ENCODE measurements around the gene CXCL12. TPM values are rescaled to one million over a fixed set of nuclear protein-coding genes. Genes with fewer than 3 reads are reported as not detected.

The CXCL12 gene
- total RNA-seq, 1 experiment from 2014 or later: 0.82 TPM

DNA sequence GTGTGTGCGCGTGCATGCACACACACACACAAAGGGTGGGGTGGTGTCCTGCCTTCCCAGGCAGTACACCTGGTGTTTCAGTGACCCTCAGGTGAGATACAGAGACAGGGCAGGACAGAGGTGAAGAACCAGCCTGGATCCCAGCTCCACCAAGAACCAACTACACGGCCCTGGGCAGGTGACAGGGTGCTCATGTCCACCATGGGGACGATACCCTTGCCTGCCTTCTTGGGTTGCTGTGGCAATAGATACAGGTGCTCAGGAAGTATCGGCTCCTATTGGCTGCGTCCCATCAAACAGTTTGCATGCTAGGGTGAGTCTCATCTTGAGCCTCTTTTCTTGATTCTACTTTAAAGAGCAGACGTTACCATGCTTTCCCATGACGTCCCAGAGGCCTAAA, 33.7 kb upstream of the CXCL12 start:
- no peaks in the 10 kb centered on the region for H3K4me1 ChIP-seq (ENCODE audit: control insufficient read depth, insufficient read depth, low read length)
- H3K27ac ChIP-seq (ENCODE audit: low read length): no peak overlapping the region
- ChIA-PET CTCF (no interaction called here), POLR2A (no interaction called here)
- no peaks in the 10 kb centered on the region for H3K9me3 ChIP-seq (ENCODE audit: control insufficient read depth, insufficient read depth, low read depth, low read length)
- in situ Hi-C loops (cut with HindIII; ENCODE audit: low pct_unique_long_range_greater_than_20kb, low sequenced_read_pairs) (no loop called here), intact Hi-C loops (cut with micrococcal nuclease; ENCODE audit: unreplicated experiment) (no loop called here)
- H3K36me3 ChIP-seq (ENCODE audit: control insufficient read depth, insufficient read depth, low read length): no peaks in the 10 kb centered on the region
- no peak for DNase-seq (ENCODE audit: low read depth, low spot score)
- H3K4me3 ChIP-seq (ENCODE audit: low read depth in 2 of 2, low read length in 2 of 2): no peak overlapping the region
- ATAC-seq: no peak
- TF ChIP-seq, protein P1, sequence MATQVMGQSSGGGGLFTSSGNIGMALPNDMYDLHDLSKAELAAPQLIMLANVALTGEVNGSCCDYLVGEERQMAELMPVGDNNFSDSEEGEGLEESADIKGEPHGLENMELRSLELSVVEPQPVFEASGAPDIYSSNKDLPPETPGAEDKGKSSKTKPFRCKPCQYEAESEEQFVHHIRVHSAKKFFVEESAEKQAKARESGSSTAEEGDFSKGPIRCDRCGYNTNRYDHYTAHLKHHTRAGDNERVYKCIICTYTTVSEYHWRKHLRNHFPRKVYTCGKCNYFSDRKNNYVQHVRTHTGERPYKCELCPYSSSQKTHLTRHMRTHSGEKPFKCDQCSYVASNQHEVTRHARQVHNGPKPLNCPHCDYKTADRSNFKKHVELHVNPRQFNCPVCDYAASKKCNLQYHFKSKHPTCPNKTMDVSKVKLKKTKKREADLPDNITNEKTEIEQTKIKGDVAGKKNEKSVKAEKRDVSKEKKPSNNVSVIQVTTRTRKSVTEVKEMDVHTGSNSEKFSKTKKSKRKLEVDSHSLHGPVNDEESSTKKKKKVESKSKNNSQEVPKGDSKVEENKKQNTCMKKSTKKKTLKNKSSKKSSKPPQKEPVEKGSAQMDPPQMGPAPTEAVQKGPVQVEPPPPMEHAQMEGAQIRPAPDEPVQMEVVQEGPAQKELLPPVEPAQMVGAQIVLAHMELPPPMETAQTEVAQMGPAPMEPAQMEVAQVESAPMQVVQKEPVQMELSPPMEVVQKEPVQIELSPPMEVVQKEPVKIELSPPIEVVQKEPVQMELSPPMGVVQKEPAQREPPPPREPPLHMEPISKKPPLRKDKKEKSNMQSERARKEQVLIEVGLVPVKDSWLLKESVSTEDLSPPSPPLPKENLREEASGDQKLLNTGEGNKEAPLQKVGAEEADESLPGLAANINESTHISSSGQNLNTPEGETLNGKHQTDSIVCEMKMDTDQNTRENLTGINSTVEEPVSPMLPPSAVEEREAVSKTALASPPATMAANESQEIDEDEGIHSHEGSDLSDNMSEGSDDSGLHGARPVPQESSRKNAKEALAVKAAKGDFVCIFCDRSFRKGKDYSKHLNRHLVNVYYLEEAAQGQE (IDR thresholded peaks at IDR 0.05; ENCODE audit: insufficient read depth in 1 of 2, low read depth in 2 of 2, low read length in 1 of 2): no peak
- TF ChIP-seq, protein P2, sequence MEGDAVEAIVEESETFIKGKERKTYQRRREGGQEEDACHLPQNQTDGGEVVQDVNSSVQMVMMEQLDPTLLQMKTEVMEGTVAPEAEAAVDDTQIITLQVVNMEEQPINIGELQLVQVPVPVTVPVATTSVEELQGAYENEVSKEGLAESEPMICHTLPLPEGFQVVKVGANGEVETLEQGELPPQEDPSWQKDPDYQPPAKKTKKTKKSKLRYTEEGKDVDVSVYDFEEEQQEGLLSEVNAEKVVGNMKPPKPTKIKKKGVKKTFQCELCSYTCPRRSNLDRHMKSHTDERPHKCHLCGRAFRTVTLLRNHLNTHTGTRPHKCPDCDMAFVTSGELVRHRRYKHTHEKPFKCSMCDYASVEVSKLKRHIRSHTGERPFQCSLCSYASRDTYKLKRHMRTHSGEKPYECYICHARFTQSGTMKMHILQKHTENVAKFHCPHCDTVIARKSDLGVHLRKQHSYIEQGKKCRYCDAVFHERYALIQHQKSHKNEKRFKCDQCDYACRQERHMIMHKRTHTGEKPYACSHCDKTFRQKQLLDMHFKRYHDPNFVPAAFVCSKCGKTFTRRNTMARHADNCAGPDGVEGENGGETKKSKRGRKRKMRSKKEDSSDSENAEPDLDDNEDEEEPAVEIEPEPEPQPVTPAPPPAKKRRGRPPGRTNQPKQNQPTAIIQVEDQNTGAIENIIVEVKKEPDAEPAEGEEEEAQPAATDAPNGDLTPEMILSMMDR (IDR thresholded peaks at IDR 0.05): no peak
- no peak for TF ChIP-seq SIN3A (IDR thresholded peaks at IDR 0.05; ENCODE audit: borderline replicate concordance, insufficient read depth, low read depth, low read length)
- TF ChIP-seq TCF7L2 (IDR thresholded peaks at IDR 0.05; ENCODE audit: low read depth, low read length): no peak
- no peak for TF ChIP-seq POLR2AphosphoS5 (IDR thresholded peaks at IDR 0.05; ENCODE audit: low read depth, low read length)
- H3K27me3 ChIP-seq (ENCODE audit: control insufficient read depth, insufficient read depth, low read length): no peaks in the 10 kb centered on the region; the same call in 1 of the 2 replicates
- no TSS peak for BruUV-seq (replicated peaks)

DNA sequence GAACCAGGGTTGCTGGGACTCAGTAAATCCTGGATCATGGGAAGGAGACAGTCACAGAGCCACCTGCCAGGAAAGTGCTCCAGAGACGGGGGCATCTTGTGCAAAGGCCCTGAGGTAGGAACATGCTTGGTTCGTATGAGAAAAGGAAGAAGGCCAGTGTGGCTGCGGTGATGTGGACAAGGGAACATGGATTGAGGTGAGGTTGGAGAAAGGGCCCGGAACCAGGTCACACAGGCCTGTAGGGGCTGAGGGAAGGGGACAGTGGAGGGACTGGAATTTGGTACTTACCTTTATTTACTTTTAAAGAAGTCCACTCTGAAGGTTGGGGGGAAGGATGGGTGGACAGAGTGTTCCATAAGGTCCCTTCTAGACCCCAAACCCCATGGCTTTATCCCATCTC, 32.9 kb upstream of the CXCL12 start:
- CTCF ChIA-PET: no interaction called here
- no TSS peak for BruUV-seq (replicated peaks)

More for the DNA sequence above, 32.9 kb upstream of the CXCL12 start:
- Histone ChIP-seq H3K4me1 (ENCODE audit: control insufficient read depth, insufficient read depth, low read length) (no peaks in the 10 kb centered on the region), H3K9me3 (ENCODE audit: control insufficient read depth, insufficient read depth, low read depth, low read length) (no peaks in the 10 kb centered on the region), H3K36me3 (ENCODE audit: control insufficient read depth, insufficient read depth, low read length) (no peaks in the 10 kb centered on the region), H3K4me3 (ENCODE audit: low read depth in 2 of 2, low read length in 2 of 2) (no peak overlapping the region), H3K27ac (ENCODE audit: low read length) (no peak overlapping the region), H3K27me3 (ENCODE audit: control insufficient read depth, insufficient read depth, low read length) (no peaks in the 10 kb centered on the region; the same call in 1 of the 2 replicates)
- DNase-seq (ENCODE audit: low read depth, low spot score) (no peak), ATAC-seq (no peak)
- TF ChIP-seq SIN3A (IDR thresholded peaks at IDR 0.05; ENCODE audit: borderline replicate concordance, insufficient read depth, low read depth, low read length) (no peak), TCF7L2 (IDR thresholded peaks at IDR 0.05; ENCODE audit: low read depth, low read length) (no peak)
- TF ChIP-seq, protein P1 (IDR thresholded peaks at IDR 0.05; ENCODE audit: insufficient read depth in 1 of 2, low read depth in 2 of 2, low read length in 1 of 2): no peak
- TF ChIP-seq, protein P2 (IDR thresholded peaks at IDR 0.05): no peak
- in situ Hi-C loops (cut with HindIII; ENCODE audit: low pct_unique_long_range_greater_than_20kb, low sequenced_read_pairs): no loop called here
- POLR2A ChIA-PET: no interaction called here
- intact Hi-C loops (cut with micrococcal nuclease; ENCODE audit: unreplicated experiment): no loop called here
